HCT116 (cell line): Measurements from ENCODE around the gene NELFB. TPM values are rescaled to one million over a fixed set of nuclear protein-coding genes. Genes with fewer than 3 reads are reported as not detected.

Experiments
- ATAC-seq: fragments of 200-7000 bp; cut with Tn5 transposase; 2 replicates; pipeline ENCODE4 v1.9.1; 2020; ENCODE audit warnings: mild to moderate bottlenecking, moderate library complexity
- BruUV-seq: library from RNA; stranded (reverse); fragments of 400-500 nt; replicated peaks from 2 replicates; lab custom pipeline; 2021; lab: Mats Ljungman, UMichigan
- CTCF ChIA-PET: fragments of 300-600 bp; sonication (Branson Sonifier 250); formaldehyde crosslinking; loops from one replicate; lab custom pipeline; 2021; ENCODE audit warnings: antibody characterized with exemption; lab: Charles Lee
- POLR2A ChIA-PET: fragments of 300-600, 350-600 bp; sonication (Branson Sonifier 250); formaldehyde crosslinking; loops from one replicate; lab custom pipeline; 2021; ENCODE audit warnings: antibody characterized with exemption; lab: Charles Lee
- RAD21 ChIA-PET, 2 experiments: fragments of 300-600 bp; sonication (Branson Sonifier 250); formaldehyde crosslinking; loops; one replicate each; lab custom pipeline; 2023; ENCODE audit warnings: low total read pairs in 2 of 2; ENCODE audit not compliant: uncharacterized antibody in 2 of 2, unreplicated experiment in 2 of 2, low non-redundant PET in 1 of 2; lab: Charles Lee
- DNase-seq: peaks from one replicate; pipeline ENCODE4 v3.0.0-alpha.2; 2010; ENCODE audit warnings: low read depth, low spot score
- H2AFZ ChIP-seq: fragments of 200-600 bp; shearing (Covaris generic), sonication (generic); 2 replicates; pipeline ENCODE4 v1.6.1; 2017; ENCODE audit warnings: low read depth, mixed run types, mixed read lengths, antibody characterized with exemption, low read length; ENCODE audit not compliant: poor library complexity, severe bottlenecking
- H3K27ac ChIP-seq: 2 replicates; pipeline ENCODE4 v1.5.1; 2012; ENCODE audit warnings: low read depth, low read length
- H3K27me3 ChIP-seq: fragments of 200-600 bp; sonication (generic); 2 replicates; pipeline ENCODE4 v1.6.1; 2016; ENCODE audit warnings: mixed run types, low read length, mixed read lengths; ENCODE audit not compliant: insufficient read depth
- H3K36me3 ChIP-seq, 2 experiments: fragments of 200-500 bp in 1 of 2; fragments of 200-600 bp in 1 of 2; sonication (Bioruptor generic) in 1 of 2; sonication (generic) in 1 of 2; 2 replicates each; pipeline versions ENCODE4 v1.5.1 to v1.6.1; 2014 to 2016; ENCODE audit warnings: low read length in 2 of 2, inconsistent platforms in 1 of 2, mixed read lengths in 1 of 2, mixed run types in 1 of 2; ENCODE audit not compliant: insufficient read depth in 2 of 2, control insufficient read depth in 1 of 2
- H3K4me1 ChIP-seq, 2 experiments: fragments of 200-600 bp in 1 of 2; sonication (generic) in 1 of 2; 2 replicates each; pipeline versions ENCODE4 v1.5.1 to v1.6.1; 2012 to 2017; ENCODE audit warnings: low read length in 2 of 2, inconsistent platforms in 1 of 2, mild to moderate bottlenecking in 1 of 2, mixed read lengths in 1 of 2, mixed run types in 1 of 2, moderate library complexity in 1 of 2; ENCODE audit not compliant: insufficient read depth in 2 of 2, control insufficient read depth in 1 of 2
- H3K4me2 ChIP-seq: fragments of 200-600 bp; sonication (generic); 2 replicates; pipeline ENCODE4 v1.6.1; 2017; ENCODE audit warnings: mixed run types, low read length, mixed read lengths
- H3K4me3 ChIP-seq, 2 experiments: fragments of 200-600 bp in 1 of 2; sonication (generic) in 1 of 2; replicated peaks in 1 of 2; 2 replicates each; pipeline ENCODE4 v1.5.1; 2011 to 2016; ENCODE audit warnings: low read length in 2 of 2, control low read depth in 1 of 2, low read depth in 1 of 2, mild to moderate bottlenecking in 1 of 2, mixed read lengths in 1 of 2, mixed run types in 1 of 2
- H3K79me2 ChIP-seq: fragments of 200-600 bp; sonication (generic); 2 replicates; pipeline ENCODE4 v1.6.1; 2017; ENCODE audit warnings: mild to moderate bottlenecking, mixed run types, low read length, moderate library complexity, mixed read lengths; ENCODE audit not compliant: insufficient read depth
- H3K9ac ChIP-seq: fragments of 200-600 bp; sonication (generic); 2 replicates; pipeline ENCODE4 v1.6.1; 2016; ENCODE audit warnings: low read length, mixed read lengths
- H3K9me2 ChIP-seq: fragments of 200-600 bp; sonication (generic), shearing (Covaris generic); 2 replicates; pipeline ENCODE4 v1.6.1; 2017; ENCODE audit warnings: mixed run types, mild to moderate bottlenecking, moderate library complexity; ENCODE audit not compliant: insufficient read depth
- H3K9me3 ChIP-seq, 2 experiments: fragments of 200-500 bp in 1 of 2; fragments of 200-600 bp in 1 of 2; sonication (Bioruptor generic) in 1 of 2; sonication (generic) in 1 of 2; 2 replicates each; pipeline ENCODE4 v1.6.1; 2014 to 2017; ENCODE audit warnings: low read length in 2 of 2, mixed read lengths in 2 of 2, inconsistent platforms in 1 of 2, low read depth in 1 of 2, mild to moderate bottlenecking in 1 of 2, mixed run types in 1 of 2, moderate library complexity in 1 of 2; ENCODE audit not compliant: control insufficient read depth in 1 of 2, insufficient read depth in 1 of 2
- H4K20me1 ChIP-seq: fragments of 200-600 bp; sonication (generic), shearing (Covaris generic); 2 replicates; pipeline ENCODE4 v1.6.1; 2017; ENCODE audit warnings: mixed run types, mild to moderate bottlenecking, moderate library complexity; ENCODE audit not compliant: insufficient read depth
- CBX3 ChIP-seq: IDR thresholded peaks from 2 replicates; pipeline ENCODE4 v1.6.1; 2012; ENCODE audit warnings: low read depth
- ELF1 ChIP-seq: IDR thresholded peaks from 2 replicates; pipeline ENCODE4 v1.6.1; 2012; ENCODE audit warnings: low read depth, borderline replicate concordance
- EZH2phosphoT487 ChIP-seq: fragments of 200-600 bp; IDR thresholded peaks from 2 replicates; pipeline ENCODE4 v1.6.1; 2018; ENCODE audit warnings: antibody characterized with exemption, borderline replicate concordance
- MAX ChIP-seq: IDR thresholded peaks from 2 replicates; pipeline ENCODE4 v1.6.1; 2012
- POLR2A ChIP-seq: IDR thresholded peaks from 2 replicates; pipeline ENCODE4 v1.7.0; 2011; ENCODE audit warnings: borderline replicate concordance; ENCODE audit not compliant: insufficient read depth, insufficient read length; ENCODE audit errors: extremely low read depth
- POLR2AphosphoS5 ChIP-seq: IDR thresholded peaks from 2 replicates; pipeline ENCODE4 v1.6.1; 2011; ENCODE audit warnings: mild to moderate bottlenecking, low read depth, low read length, moderate library complexity
- SIN3A ChIP-seq: IDR thresholded peaks from 2 replicates; pipeline ENCODE4 v1.6.1; 2012; ENCODE audit warnings: low read depth
- YY1 ChIP-seq: IDR thresholded peaks from 2 replicates; pipeline ENCODE4 v1.6.1; 2011; ENCODE audit warnings: low read length, low read depth, moderate library complexity, mild to moderate bottlenecking; ENCODE audit not compliant: insufficient replicate concordance; ENCODE audit errors: extremely low read depth
- ZFX ChIP-seq: fragments of 450-650 bp; IDR thresholded peaks from 2 replicates; pipeline ENCODE4 v1.6.1; 2017
- intact Hi-C: fragments of 100-400 bp; cut with micrococcal nuclease; formaldehyde crosslinking; loops from 2 replicates; pipeline ENCODE4 v1.10.0; 2022
- total RNA-seq: library from RNA; stranded (reverse); gene quantifications from one replicate; pipeline ENCODE4 v1.2.1, GENCODE V29; 2021; ENCODE audit not compliant: unreplicated experiment

NELFB gene
- total RNA-seq, 1 experiment from 2014 or later, result 86.4 TPM

- Histone ChIP-seq H3K4me3 (peak within 1 kb of the TSS; percentile 51 to 69), H4K20me1 (peaks cover 2% of the 10 kb centered on the region; the same call in 1 of the 2 replicates), H3K4me1 (peaks cover 20 to 65% of the 10 kb centered on the region in 2 experiments), H3K9me3 (no peaks in the 10 kb centered on the region), H3K9ac (peak within 1 kb of the TSS; percentile 73), H3K27ac (peak within 1 kb of the TSS; percentile 78), H3K79me2 (peaks cover 17% of the 10 kb centered on the region), H3K4me2 (peak within 1 kb of the TSS; percentile 97), H2AFZ (no peak within 1 kb of the TSS), H3K9me2 (no peaks in the 10 kb centered on the region), H3K27me3 (no peaks in the 10 kb centered on the region), H3K36me3 (no peaks in the 10 kb centered on the region)
- BruUV-seq, result no TSS peak
- TF ChIP-seq MAX (no peak), POLR2AphosphoS5 (peak; percentile 92), EZH2phosphoT487 (no peak), POLR2A (peak; percentile 94), CBX3 (no peak), SIN3A (no peak), ELF1 (no peak), YY1 (peak; percentile 78), ZFX (no peak)
- intact Hi-C loops, result no loop called here
- peak; percentile 76 for ATAC-seq
- ChIA-PET RAD21 (interaction anchor here (0.5 to 0.9 kb wide), 2 partner anchors 15 to 104 kb away, joined by 3 read pairs; no protein-coding TSS in a partner anchor), POLR2A (interaction anchor here (0.5 to 2.1 kb wide), 8 partner anchors 10 to 151 kb away, joined by 3 to 24 read pairs (median 4); no protein-coding TSS in a partner anchor), CTCF (interaction anchor here (0.7 to 2.1 kb wide), 17 partner anchors 8 to 250 kb away, joined by 3 to 16 read pairs (median 4); partner anchors contain the start of genes EXD3, MRPL41, NELFB and NOXA1)
- peak; percentile 60 for DNase-seq
These were observed 47.0 kb downstream of the NELFB start, which contains the start of gene NRARP for GRCh38 chr9:137302118-137302448. NRARP (minus strand) TSS chr9:137302271; CDS start chr9:137301928, 343 bp downstream.
